Measurements from ENCODE around the gene SDE2.
"Not testable (repeated sequence)": the region's sequence is repeated elsewhere in the genome, so short reads cannot be mapped to it uniquely, and the experiment has no call there.

The SDE2 gene

GRCh38 chr1:225945564-225945963 lies 53.6 kb downstream of the SDE2 start:
- DNase-seq (ENCODE audit: low spot score in 2 of 2) (no peak), ATAC-seq (no peak)
- Mint-ChIP-seq H3K27ac (no peak overlapping the region), H3K9me3 (no peaks in the 10 kb centered on the region), H3K4me1 (peaks cover 10% of the 10 kb centered on the region), H3K4me3 (no peak overlapping the region), H3K36me3 (no peaks in the 10 kb centered on the region)

GRCh38 chr1:225944951-225945350 lies 54.2 kb downstream of the SDE2 start:
- DNase-seq (ENCODE audit: low spot score in 2 of 2) = no peak
- H3K27ac Mint-ChIP-seq = peak overlapping the region; percentile 8
- peaks cover 10% of the 10 kb centered on the region for H3K4me1 Mint-ChIP-seq
- H3K4me3 Mint-ChIP-seq = no peak overlapping the region
- peak; percentile 64 for ATAC-seq
- no peaks in the 10 kb centered on the region for H3K9me3 Mint-ChIP-seq
- no peaks in the 10 kb centered on the region for H3K36me3 Mint-ChIP-seq

GRCh38 chr1:225944387-225944786 lies 54.8 kb downstream of the SDE2 start:
- Mint-ChIP-seq H3K36me3 (no peaks in the 10 kb centered on the region), H3K4me1 (peaks cover 10% of the 10 kb centered on the region)
- DNase-seq (ENCODE audit: low spot score in 2 of 2) = no peak

GRCh38 chr1:225943582-225943981 lies 55.6 kb downstream of the SDE2 start:
- peaks cover 10% of the 10 kb centered on the region for H3K4me1 Mint-ChIP-seq
- no peaks in the 10 kb centered on the region for H3K36me3 Mint-ChIP-seq
- no peak for ATAC-seq
- H3K9me3 Mint-ChIP-seq = no peaks in the 10 kb centered on the region
- DNase-seq (ENCODE audit: low spot score in 2 of 2) = no peak
- no peak overlapping the region for H3K27ac Mint-ChIP-seq
- H3K4me3 Mint-ChIP-seq = no peak overlapping the region

More at GRCh38 chr1:225944387-225944786, 54.8 kb downstream of the SDE2 start:
- H3K9me3 Mint-ChIP-seq = no peaks in the 10 kb centered on the region
- no peak overlapping the region for H3K4me3 Mint-ChIP-seq
- ATAC-seq = no peak
- peak overlapping the region; percentile 8 for H3K27ac Mint-ChIP-seq

GRCh38 chr1:225942574-225942973 lies 56.6 kb downstream of the SDE2 start:
- ATAC-seq = no peak
- DNase-seq (ENCODE audit: low spot score in 2 of 2) = no peak
- no peak overlapping the region for H3K27ac Mint-ChIP-seq
- H3K4me1 Mint-ChIP-seq = peaks cover 10% of the 10 kb centered on the region
- no peaks in the 10 kb centered on the region for H3K9me3 Mint-ChIP-seq
- no peak overlapping the region for H3K4me3 Mint-ChIP-seq
- no peaks in the 10 kb centered on the region for H3K36me3 Mint-ChIP-seq

- H3K36me3 Mint-ChIP-seq = no peaks in the 10 kb centered on the region
- H3K4me3 Mint-ChIP-seq = no peak overlapping the region
- peaks cover 10% of the 10 kb centered on the region for H3K4me1 Mint-ChIP-seq
- no peaks in the 10 kb centered on the region for H3K9me3 Mint-ChIP-seq
- H3K27ac Mint-ChIP-seq = no peak overlapping the region
- DNase-seq (ENCODE audit: low spot score in 2 of 2) (no peak), ATAC-seq (no peak)
Observed at GRCh38 chr1:225941942-225942222, 57.3 kb downstream of the SDE2 start.

- no peak within 1 kb of the TSS for H3K27ac Mint-ChIP-seq
- no peak for ATAC-seq
- H3K4me1 Mint-ChIP-seq = peaks cover 10% of the 10 kb centered on the region
- H3K9me3 Mint-ChIP-seq = no peaks in the 10 kb centered on the region
- no peaks in the 10 kb centered on the region for H3K36me3 Mint-ChIP-seq
- DNase-seq (ENCODE audit: low spot score in 2 of 2) = no peak
- no peak within 1 kb of the TSS for H3K4me3 Mint-ChIP-seq
Observed at GRCh38 chr1:225941187-225941941, 57.8 kb downstream of the SDE2 start, which contains the start of gene LEFTY2. Gene LEFTY2, minus strand, starts transcription at chr1:225941220. Its CDS starts 80 bp downstream, at chr1:225941140.

- Mint-ChIP-seq H3K9me3 (no peaks in the 10 kb centered on the region), H3K4me3 (no peak overlapping the region), H3K36me3 (no peaks in the 10 kb centered on the region), H3K27ac (no peak overlapping the region), H3K4me1 (peaks cover 10% of the 10 kb centered on the region)
- DNase-seq (ENCODE audit: low spot score in 2 of 2) = no peak
- peak; percentile 4 for ATAC-seq
Observed at GRCh38 chr1:225940385-225941151, 58.6 kb downstream of the SDE2 start.

- not testable (repeated sequence) for H3K4me3 Mint-ChIP-seq; H3K9me3 Mint-ChIP-seq; ATAC-seq; H3K36me3 Mint-ChIP-seq; H3K4me1 Mint-ChIP-seq; H3K27ac Mint-ChIP-seq; DNase-seq (ENCODE audit: low spot score in 2 of 2)
Observed at GRCh38 chr1:225939939-225940310, 59.2 kb downstream of the SDE2 start.

- DNase-seq (ENCODE audit: low spot score in 2 of 2); H3K9me3 Mint-ChIP-seq; H3K4me1 Mint-ChIP-seq; H3K27ac Mint-ChIP-seq; H3K36me3 Mint-ChIP-seq; ATAC-seq; H3K4me3 Mint-ChIP-seq: not testable (repeated sequence)
Observed at GRCh38 chr1:225939097-225939938, 59.8 kb downstream of the SDE2 start.

- Mint-ChIP-seq H3K9me3 (no peaks in the 10 kb centered on the region), H3K27ac (no peak overlapping the region), H3K36me3 (no peaks in the 10 kb centered on the region), H3K4me1 (no peaks in the 10 kb centered on the region), H3K4me3 (no peak overlapping the region)
- ATAC-seq (no peak), DNase-seq (ENCODE audit: low spot score in 2 of 2) (no peak)
Observed at GRCh38 chr1:225937048-225937968, 61.8 kb downstream of the SDE2 start.

- Mint-ChIP-seq H3K4me1 (no peaks in the 10 kb centered on the region), H3K4me3 (no peak overlapping the region), H3K27ac (no peak overlapping the region), H3K36me3 (no peaks in the 10 kb centered on the region), H3K9me3 (no peaks in the 10 kb centered on the region)
- ATAC-seq = no peak
- DNase-seq (ENCODE audit: low spot score in 2 of 2) = no peak
Observed at GRCh38 chr1:225936523-225936922, 62.6 kb downstream of the SDE2 start.

- not testable (repeated sequence) for H3K9me3 Mint-ChIP-seq; H3K4me3 Mint-ChIP-seq; H3K36me3 Mint-ChIP-seq; ATAC-seq; H3K27ac Mint-ChIP-seq; H3K4me1 Mint-ChIP-seq; DNase-seq (ENCODE audit: low spot score in 2 of 2)
Observed at GRCh38 chr1:225936086-225936485, 63.1 kb downstream of the SDE2 start.

- Mint-ChIP-seq H3K27ac (no peak overlapping the region), H3K36me3 (no peaks in the 10 kb centered on the region), H3K4me1 (no peaks in the 10 kb centered on the region), H3K4me3 (no peak overlapping the region), H3K9me3 (no peaks in the 10 kb centered on the region)
- ATAC-seq (no peak), DNase-seq (ENCODE audit: low spot score in 2 of 2) (no peak)
Observed at GRCh38 chr1:225934711-225935110, 64.4 kb downstream of the SDE2 start.

GRCh38 chr1:225933072-225933471 lies 66.1 kb downstream of the SDE2 start:
- no peaks in the 10 kb centered on the region for H3K36me3 Mint-ChIP-seq
- DNase-seq (ENCODE audit: low spot score in 2 of 2) (no peak), ATAC-seq (no peak)
- H3K4me3 Mint-ChIP-seq = no peak overlapping the region
- no peaks in the 10 kb centered on the region for H3K4me1 Mint-ChIP-seq
- H3K27ac Mint-ChIP-seq = no peak overlapping the region
- H3K9me3 Mint-ChIP-seq = no peaks in the 10 kb centered on the region
